HG03354 (cell line): ENCODE measurements around the gene KARS1.
A peak's percentile ranks its signal among the peaks of the same experiment; 100 is the strongest.

ENCODE experiments used
- ATAC-seq: cut with Tn5 transposase; IDR thresholded peaks from one replicate; pipeline ENCODE4 v1.9.1; 2021; ENCODE audit warnings: mild to moderate bottlenecking; ENCODE audit not compliant: unreplicated experiment, poor library complexity, severe bottlenecking

The KARS1 gene

DNA sequence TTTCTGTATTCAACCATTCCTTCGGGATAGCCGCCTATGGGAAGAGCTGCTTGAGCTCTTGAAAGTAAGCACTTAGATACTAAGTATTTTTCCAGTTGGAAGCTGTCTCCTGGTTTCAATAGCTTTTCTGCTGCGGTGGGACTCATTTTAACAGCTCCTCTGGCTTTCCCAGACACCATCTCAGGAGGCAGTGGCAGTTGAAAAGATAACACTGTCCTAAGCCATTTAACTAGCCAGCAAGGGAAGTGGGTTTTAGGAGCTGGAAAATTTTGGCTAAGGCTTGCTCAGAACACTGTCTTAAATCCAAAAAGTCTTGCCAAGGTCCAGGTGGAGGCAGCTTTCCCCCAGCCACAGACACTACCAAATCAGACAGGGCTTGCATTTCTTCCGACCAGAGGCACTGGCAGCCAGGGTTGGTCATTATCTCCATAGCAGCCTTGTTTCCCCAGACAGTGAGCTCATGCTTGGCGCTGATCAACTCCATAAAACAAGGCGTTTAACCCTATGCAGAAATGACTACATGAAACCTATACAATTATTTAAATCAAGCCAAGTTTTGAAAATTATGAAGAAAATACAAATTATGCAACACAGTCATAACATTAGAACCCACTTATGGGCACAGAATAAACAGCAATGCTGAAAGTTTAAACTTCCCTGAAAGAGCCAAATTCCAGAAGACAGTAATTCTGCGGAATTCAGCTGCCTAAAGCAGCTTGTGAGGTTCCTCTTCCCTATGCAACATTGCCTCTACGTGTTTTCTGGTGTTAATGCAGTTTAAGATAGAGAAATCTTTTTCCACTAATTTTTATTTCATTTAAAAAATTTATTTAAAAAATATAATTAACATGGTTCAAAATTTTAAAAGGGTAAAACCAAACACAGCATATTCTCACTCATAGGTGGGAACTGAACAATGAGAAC lies 56.3 kb downstream of the KARS1 start:
- no peak for ATAC-seq

DNA sequence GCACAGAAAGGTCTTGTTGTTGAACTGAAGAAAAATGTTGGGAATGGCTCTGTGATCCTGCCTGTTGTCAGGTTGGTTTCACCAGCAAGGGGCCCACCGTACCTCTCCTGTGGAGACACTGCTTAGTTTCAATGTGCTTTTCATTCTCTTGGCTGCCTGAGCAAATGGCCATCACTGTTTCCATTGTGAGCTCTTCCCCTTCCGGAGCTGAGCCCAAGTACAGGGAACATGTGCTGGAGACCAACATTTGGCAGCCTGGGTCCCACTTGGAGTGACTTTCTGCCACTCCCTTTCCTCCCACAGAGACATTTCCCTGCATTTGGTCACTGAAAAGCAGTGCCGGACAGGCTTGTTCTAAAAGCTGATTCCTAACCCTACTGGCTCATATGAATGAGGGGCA lies 58.2 kb downstream of the KARS1 start:
- no peak for ATAC-seq

DNA sequence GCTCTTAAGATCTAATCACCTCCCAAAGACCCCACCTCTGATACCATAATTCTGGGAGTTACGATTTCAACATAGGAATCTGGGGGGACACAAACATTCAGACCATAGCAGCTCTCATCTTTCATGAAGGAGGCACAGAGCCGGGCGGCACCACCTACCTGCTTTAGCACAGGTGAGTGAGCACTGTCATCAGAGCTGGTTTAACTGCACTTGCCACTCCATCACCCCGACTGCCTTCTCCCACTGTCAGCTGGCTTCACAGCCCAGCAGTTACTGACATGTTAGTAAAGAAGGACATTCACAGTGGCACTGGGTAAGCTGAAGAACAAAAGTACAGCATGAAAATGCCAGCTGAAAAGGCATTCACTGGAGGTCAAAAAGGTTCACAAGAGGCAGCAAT lies 58.7 kb downstream of the KARS1 start:
- ATAC-seq = no peak

DNA sequence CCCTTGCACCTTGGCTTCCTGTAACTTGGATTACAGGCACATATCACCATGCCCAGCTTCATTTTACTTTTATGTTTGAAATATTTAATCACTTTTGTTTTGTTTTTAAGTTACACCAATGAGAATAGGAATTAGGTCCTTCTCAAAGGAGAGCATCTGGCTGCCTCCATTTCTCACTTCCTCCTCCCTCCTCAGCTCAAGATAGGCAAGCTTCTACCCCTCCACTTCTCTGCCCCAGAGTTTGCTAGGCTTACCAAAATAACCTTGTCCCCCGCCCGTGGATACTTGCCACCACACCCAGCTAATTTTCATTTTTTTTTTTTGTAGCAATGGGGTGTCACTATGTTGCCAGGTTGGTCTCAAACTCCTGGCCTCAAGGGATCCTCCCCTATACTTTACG lies 63.4 kb downstream of the KARS1 start:
- peak; percentile 48 for ATAC-seq

DNA sequence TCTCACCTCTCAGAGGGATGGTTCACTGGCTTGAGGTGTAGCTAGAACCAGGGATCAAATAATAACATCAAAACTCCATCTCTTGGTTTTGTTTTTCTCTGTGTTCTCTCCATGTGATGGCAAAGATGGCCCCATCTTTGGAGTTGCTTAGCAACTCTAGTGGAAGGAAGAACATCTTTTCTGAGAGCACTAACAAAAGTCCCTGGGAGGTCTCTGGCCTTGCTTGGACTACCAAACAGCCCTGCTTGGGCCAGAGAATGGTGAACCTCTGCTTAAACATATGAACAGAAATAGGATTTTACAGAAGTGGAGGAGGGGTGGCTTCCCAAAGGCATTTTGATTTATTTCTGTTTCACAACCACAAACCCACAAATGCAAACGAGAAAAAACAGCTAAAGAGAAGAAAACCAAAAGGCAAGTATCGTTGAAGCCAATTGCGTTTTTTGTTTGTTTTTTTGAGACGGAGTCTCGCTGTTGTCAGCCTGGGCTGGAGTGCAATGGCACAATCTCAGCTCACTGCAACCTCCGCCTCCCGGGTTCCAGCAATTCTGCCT lies 68.1 kb downstream of the KARS1 start:
- ATAC-seq = no peak

DNA sequence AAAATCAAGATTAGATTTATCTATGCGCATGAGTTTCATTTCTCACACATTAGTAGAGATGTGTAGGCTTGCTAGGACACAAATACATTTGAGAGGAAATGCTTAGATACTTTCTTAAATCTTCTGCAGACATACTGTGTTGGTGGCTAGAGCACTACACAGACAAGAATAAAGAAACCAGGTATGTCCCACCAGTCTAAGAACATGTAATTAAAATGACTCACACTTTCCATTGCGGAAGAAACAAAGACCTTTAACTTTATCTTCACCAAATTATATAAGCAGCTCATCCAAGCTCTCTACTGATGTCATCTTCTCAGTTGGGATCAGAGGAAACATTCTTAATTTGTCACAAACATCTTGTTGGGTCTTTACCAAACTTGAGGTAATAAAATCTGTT lies 68.7 kb downstream of the KARS1 start:
- ATAC-seq = no peak

DNA sequence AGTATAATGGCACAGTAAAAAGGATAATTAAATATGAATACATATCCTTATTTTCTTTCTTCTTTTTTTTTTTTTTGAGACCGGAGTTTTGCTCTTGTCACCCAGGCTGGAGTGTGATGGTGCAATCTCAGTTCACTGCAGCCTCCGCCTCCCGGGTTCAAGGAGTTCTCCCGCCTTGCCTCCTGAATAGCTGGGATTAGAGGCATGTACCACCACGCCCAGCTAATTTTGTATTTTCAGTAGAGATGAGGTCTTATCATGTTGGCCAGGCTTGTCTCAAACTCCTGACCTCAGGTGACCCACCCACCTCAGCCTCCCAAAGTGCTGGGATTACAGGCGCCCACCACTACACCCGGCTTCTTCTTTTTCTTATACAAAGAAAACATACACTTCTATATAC lies 69.3 kb downstream of the KARS1 start:
- ATAC-seq = no peak
